NCI-H1694 treated with DMSO at 0.1 percent for 48 hours (cell line): ENCODE results near the gene PLPP2.
"Not testable (repeated sequence)": the region's sequence is repeated elsewhere in the genome, so short reads cannot be mapped to it uniquely, and the experiment has no call there.

Experiments used
- DNase-seq: peaks from one replicate; lab custom pipeline; 2025; lab: John Stamatoyannopoulos, UW

PLPP2 gene

DNA sequence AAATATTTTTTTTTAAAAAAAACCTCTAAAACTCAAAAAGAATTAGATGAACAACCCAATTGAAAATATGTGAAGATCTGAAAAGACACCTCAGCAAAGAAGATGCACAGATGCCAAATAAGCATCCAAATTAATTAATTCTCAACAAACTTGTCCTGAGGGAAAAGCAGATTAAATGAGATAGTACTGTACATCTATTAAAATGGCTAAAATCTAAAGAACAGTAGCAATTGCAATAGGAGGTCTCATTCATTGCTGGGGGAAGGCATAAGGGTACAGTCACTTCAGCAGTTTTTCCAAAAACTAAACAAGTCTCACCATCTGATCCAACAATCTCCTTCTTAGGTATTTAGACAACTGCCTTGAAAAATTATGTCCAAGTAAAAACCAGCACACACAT is 22.0 kb downstream of the PLPP2 start:
- no peak for DNase-seq

DNA sequence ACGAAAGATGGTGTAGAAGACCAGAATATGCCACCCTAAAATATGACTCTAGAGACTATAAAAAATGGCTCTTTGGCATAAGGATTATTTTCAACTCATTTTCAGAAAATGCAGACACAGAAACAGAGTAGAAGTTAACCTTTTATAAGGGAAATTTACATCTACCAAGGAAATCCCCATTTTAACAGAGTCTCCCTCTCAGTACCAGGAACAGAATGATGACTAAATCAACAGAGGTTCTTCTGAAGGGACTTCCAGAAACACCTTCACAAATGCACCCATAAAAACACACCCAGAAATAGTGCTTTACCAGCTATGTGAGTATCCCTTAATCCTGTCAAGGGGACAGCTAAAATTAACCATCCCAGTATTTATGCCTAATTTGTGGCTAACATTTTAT is 29.1 kb downstream of the PLPP2 start:
- DNase-seq = no peak

DNA sequence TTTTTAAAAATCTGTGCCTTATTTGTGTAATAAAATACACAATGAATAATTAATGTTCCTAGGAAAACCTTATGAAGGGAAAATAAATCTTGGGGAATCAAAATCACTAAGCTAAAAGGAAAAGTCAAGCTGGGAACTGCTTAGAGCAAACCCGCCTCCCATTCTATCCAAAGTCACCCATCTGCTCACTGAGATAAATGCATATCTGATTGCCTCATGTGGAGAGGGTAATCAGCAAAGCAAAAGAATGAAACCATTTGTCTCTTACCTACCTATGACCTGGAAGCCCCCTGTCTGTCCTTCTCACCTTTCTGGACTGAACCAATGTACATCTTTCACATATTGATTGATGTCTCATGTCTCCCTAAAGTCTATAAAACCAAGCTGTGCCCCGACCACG is 34.4 kb downstream of the PLPP2 start:
- DNase-seq = not testable (repeated sequence)

DNA sequence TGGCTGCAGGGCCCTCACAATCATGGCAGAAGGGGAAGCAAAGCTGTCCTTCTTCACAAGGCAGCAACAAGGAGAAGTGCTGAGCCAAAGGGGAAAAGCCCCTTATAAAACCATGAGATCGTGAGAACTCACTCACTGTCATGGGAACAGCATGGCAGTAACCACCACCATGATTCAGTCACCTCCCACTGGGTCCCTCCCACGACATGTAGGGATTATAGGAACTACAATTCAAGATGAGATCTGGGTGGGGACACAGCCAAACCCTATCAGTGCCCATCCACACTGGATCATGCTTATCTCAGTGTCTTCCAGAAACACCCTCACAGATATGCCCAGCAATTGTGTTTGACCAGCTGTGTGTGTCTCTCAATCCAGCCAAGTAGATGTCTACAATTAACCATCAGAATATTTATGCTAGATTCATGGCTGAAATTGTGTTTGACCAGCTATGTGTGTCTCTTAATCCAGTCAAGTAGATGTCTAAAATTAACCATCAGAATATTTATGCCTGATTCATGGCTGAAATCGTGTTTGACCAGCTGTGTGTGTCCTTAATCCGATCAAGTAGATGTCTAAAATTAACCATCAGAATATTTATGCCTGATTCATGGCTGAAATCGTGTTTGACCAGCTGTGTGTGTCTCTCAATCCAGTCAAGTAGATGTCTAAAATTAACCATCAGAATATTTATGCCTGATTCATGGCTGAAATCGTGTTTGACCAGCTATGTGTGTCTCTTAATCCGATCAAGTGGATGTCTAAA is 38.6 kb downstream of the PLPP2 start:
- DNase-seq = not testable (repeated sequence)

DNA sequence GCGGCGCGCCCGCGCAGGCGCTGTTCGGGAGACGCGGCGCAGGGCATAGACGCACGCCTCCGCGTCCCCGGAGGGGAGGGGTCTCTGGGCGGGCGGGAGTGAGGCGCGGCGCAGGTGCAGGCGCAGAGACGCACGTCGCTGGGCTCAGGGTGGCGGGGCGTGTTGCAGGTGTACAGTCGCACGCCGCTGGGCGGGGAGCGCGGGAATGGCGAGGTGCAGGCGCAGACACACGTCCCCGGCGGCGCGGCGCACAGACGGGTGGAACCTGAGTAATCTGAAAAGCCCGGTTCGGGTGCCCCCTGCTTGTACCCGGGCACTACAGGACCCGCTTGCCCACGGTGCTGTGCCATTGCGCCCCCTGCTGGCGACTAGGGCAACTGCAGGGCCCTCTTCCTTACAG is 44.7 kb downstream of the PLPP2 start:
- DNase-seq = no peak

DNA sequence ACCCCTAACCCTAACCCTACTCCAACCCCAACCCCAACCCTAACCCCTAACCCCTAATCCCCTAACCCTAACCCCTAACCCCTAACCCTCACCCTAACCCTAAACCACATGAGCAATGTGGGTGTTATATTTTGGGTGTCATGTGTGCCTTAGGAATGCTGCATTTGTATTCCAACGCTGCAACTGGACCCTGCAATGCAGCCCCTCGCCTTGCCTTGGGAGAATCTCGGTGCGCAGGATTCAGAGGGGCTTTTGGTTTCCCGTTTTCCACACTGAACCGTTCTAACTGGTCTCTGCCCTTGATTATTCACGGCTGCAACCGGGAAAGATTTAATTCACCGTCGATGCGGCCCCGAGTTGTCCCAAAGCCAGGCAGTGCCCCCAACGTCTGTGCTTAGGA is 45.3 kb downstream of the PLPP2 start:
- DNase-seq = not testable (repeated sequence)

DNA sequence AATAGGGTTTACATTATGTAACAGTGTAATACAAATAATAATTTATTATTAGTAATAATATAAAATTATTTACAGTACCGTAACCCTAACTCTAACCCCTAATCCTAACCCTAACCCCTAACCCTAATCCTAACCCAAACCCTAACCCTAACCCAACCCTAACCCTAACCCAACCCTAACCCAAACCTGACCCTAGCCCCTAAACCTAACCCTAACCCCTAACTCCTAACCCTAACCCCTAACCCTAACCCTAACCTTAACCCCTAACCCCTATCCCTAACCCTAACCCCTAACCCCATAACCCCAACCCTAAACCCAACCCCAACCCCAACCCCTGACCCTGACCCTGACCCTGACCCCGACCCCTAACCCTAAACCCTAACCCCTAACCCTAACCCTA is 45.7 kb downstream of the PLPP2 start:
- no peak for DNase-seq
